Spleen (tissue), 11 donors: Measurements from ENCODE around the gene ZNF331. TPM values are rescaled to one million over a fixed set of nuclear protein-coding genes. Genes with fewer than 3 reads are reported as not detected.

ENCODE experiments used
- DNase-seq: peaks from one replicate; pipeline ENCODE4 v3.0.0-alpha.2; 2020
- H3K27ac ChIP-seq, 8 donors: fragments of 200-600 bp; sonication (generic) in 7 of 8; 1 replicate in 4 of 8; 2 replicates in 4 of 8; pipeline versions ENCODE4 v1.5.0 to v1.8.0; 2016 to 2021; ENCODE audit warnings: inconsistent platforms in 4 of 8, mild to moderate bottlenecking in 4 of 8, moderate library complexity in 1 of 8
- H3K27me3 ChIP-seq, 7 donors: fragments of 200-600 bp; sonication (generic) in 6 of 7; replicated peaks in 1 of 7; 1 replicate in 4 of 7; 2 replicates in 3 of 7; pipeline versions ENCODE4 v1.5.0 to v1.8.0; 2016 to 2021; ENCODE audit warnings: inconsistent platforms in 3 of 7, mild to moderate bottlenecking in 1 of 7
- H3K36me3 ChIP-seq, 6 donors: fragments of 200-600 bp; sonication (generic) in 5 of 6; 1 replicate in 4 of 6; 2 replicates in 2 of 6; pipeline versions ENCODE4 v1.5.0 to v1.8.0; 2016 to 2021; ENCODE audit warnings: inconsistent platforms in 2 of 6
- H3K4me1 ChIP-seq, 6 donors: fragments of 200-600 bp; sonication (generic) in 5 of 6; 1 replicate in 3 of 6; 2 replicates in 3 of 6; pipeline versions ENCODE4 v1.5.0 to v1.8.0; 2016 to 2021; ENCODE audit warnings: inconsistent platforms in 3 of 6
- H3K4me3 ChIP-seq, 8 donors: fragments of 200-600 bp; sonication (generic) in 7 of 8; 1 replicate in 4 of 8; 2 replicates in 4 of 8; pipeline versions ENCODE4 v1.5.0 to v1.8.0; 2016 to 2021; ENCODE audit warnings: inconsistent platforms in 4 of 8, mild to moderate bottlenecking in 4 of 8, moderate library complexity in 2 of 8
- H3K9me3 ChIP-seq, 8 donors: fragments of 200-600 bp; sonication (generic) in 7 of 8; 1 replicate in 4 of 8; 2 replicates in 4 of 8; pipeline versions ENCODE4 v1.5.0 to v1.8.0; 2016 to 2021; ENCODE audit warnings: inconsistent platforms in 4 of 8
- POLR2A ChIP-seq, 3 donors: fragments of 450-650 bp; IDR thresholded peaks; one replicate each; pipeline ENCODE4 v1.5.1; 2017; ENCODE audit warnings: antibody characterized with exemption in 3 of 3, mild to moderate bottlenecking in 1 of 3
- POLR2AphosphoS5 ChIP-seq, 3 donors: sonication (generic); formaldehyde crosslinking; IDR thresholded peaks; one replicate each; pipeline ENCODE4 v1.5.1; 2017; ENCODE audit warnings: antibody characterized with exemption in 3 of 3
- WGBS, 5 donors: extraction: QIAGEN DNeasy Blood & Tissue Kit in 3 of 5; methylation state at CpG; one replicate each; pipeline versions ENCODE4 v1.1.5 to v1.1.7; 2013 to 2018; 5-methylcytosine and 5-hydroxymethylcytosine counted together
- intact Hi-C: fragments of 100-400 bp; cut with DNase I; formaldehyde crosslinking; loops from one replicate; pipeline ENCODE4 v1.15.0; 2023; ENCODE audit warnings: low total_unique reads
- polyA plus RNA-seq, 3 donors: library from polyadenylated mRNA; stranded (reverse); fragments of 200-250 nt; gene quantifications; one replicate each; pipeline ENCODE4 v1.2.1, GENCODE V29; 2013
- total RNA-seq, 7 donors: library from RNA; depleted of rRNA in 3 of 7; stranded (reverse); fragments of >200 nt in 3 of 7; fragmentation: NEBNext Ultra II Directional in 4 of 7; extraction: Animal tissue kit (Norgen Biotek cat#: 25700) in 4 of 7; gene quantifications; one replicate each; pipeline versions ENCODE4 v1.1.0 to v1.2.1, GENCODE V29; 2016 to 2021
- TF ChIP-seq, protein P1 (sequence below), 11 experiments: fragments of 200-600 bp in 7 of 11; fragments of 450-650 bp in 4 of 11; sonication (generic) in 4 of 11; IDR thresholded peaks in 8 of 11; conservative IDR thresholded peaks in 3 of 11; 1 replicate in 7 of 11; 2 replicates in 4 of 11; pipeline versions ENCODE4 v1.4.0 to v1.8.0; 2016 to 2021; ENCODE audit warnings: antibody characterized with exemption in 11 of 11, inconsistent platforms in 4 of 11, mild to moderate bottlenecking in 1 of 11
- donor health status: healthy with polysubstance abuse.
- donor health status: DM: no; HTN: no; CAD: no; lungs with moderate emphysema.
- donor health status: DM: no; HTN: no; CAD: no.
- donor health status: Bipolar disorder and iron deficiency.
- donor health status: healthy.
- donor health status: DM: no; HTN: no; CAD: no.
- donor health status: DM: yes; HTN: yes; CAD: no.

The ZNF331 gene
- total and polyA plus RNA-seq, 10 donors = 9.4 to 31.1 (median 23.5) TPM

- Histone ChIP-seq H3K27me3 (peaks cover 0 to 12% (median 0%) of the 10 kb centered on the region in 7 donors), H3K4me3 (no peak overlapping the region), H3K27ac (no peak overlapping the region), H3K9me3 (peaks cover 0 to 12% (median 0%) of the 10 kb centered on the region in 8 donors), H3K36me3 (no peaks in the 10 kb centered on the region), H3K4me1 (no peaks in the 10 kb centered on the region)
- DNase-seq = no peak
- intact Hi-C loops = no loop called here
- 50 to 60% (median 54%) methylated on average over 16 of the region's 16 CpGs for WGBS, 5 donors
- no peak for TF ChIP-seq POLR2AphosphoS5 (IDR thresholded peaks at IDR 0.05)
- TF ChIP-seq POLR2A (IDR thresholded peaks at IDR 0.05) = no peak
- TF ChIP-seq, protein P1, sequence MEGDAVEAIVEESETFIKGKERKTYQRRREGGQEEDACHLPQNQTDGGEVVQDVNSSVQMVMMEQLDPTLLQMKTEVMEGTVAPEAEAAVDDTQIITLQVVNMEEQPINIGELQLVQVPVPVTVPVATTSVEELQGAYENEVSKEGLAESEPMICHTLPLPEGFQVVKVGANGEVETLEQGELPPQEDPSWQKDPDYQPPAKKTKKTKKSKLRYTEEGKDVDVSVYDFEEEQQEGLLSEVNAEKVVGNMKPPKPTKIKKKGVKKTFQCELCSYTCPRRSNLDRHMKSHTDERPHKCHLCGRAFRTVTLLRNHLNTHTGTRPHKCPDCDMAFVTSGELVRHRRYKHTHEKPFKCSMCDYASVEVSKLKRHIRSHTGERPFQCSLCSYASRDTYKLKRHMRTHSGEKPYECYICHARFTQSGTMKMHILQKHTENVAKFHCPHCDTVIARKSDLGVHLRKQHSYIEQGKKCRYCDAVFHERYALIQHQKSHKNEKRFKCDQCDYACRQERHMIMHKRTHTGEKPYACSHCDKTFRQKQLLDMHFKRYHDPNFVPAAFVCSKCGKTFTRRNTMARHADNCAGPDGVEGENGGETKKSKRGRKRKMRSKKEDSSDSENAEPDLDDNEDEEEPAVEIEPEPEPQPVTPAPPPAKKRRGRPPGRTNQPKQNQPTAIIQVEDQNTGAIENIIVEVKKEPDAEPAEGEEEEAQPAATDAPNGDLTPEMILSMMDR (IDR thresholded peaks at IDR 0.05 in 8 of 11, conservative IDR thresholded peaks at IDR 0.05 in 3 of 11) = no peak
These were observed 87.0 kb downstream of the ZNF331 start for GRCh38 chr19:53624771-53625545.

- Histone ChIP-seq H3K27me3 (peaks cover 0 to 12% (median 0%) of the 10 kb centered on the region in 7 donors), H3K4me3 (no peak overlapping the region), H3K36me3 (no peaks in the 10 kb centered on the region), H3K27ac (no peak overlapping the region), H3K9me3 (peaks cover 0 to 6% (median 0%) of the 10 kb centered on the region in 8 donors), H3K4me1 (no peaks in the 10 kb centered on the region)
- intact Hi-C loops = no loop called here
- TF ChIP-seq, protein P1 (IDR thresholded peaks at IDR 0.05 in 8 of 11, conservative IDR thresholded peaks at IDR 0.05 in 3 of 11) = no peak
- no peak for TF ChIP-seq POLR2A (IDR thresholded peaks at IDR 0.05)
- TF ChIP-seq POLR2AphosphoS5 (IDR thresholded peaks at IDR 0.05) = no peak
- DNase-seq = no peak
- 90 to 97% (median 95%) methylated on average over 8 to 9 of the region's 9 CpGs for WGBS, 5 donors
These were observed 88.5 kb downstream of the ZNF331 start for GRCh38 chr19:53626486-53626885.

- no peak overlapping the region for H3K27ac ChIP-seq
- WGBS, 5 donors = 81 to 90% (median 84%) methylated on average over 6 of the region's 6 CpGs
- no peak overlapping the region for H3K4me3 ChIP-seq
- H3K4me1 ChIP-seq = no peaks in the 10 kb centered on the region
- intact Hi-C loops = no loop called here
- no peak for DNase-seq
- peaks cover 0 to 12% (median 0%) of the 10 kb centered on the region in 7 donors for H3K27me3 ChIP-seq
- no peak for TF ChIP-seq POLR2A (IDR thresholded peaks at IDR 0.05)
- no peaks in the 10 kb centered on the region for H3K36me3 ChIP-seq
- H3K9me3 ChIP-seq = peaks cover 0 to 6% (median 0%) of the 10 kb centered on the region in 8 donors
These were observed 89.0 kb downstream of the ZNF331 start for GRCh38 chr19:53626976-53627375.

Other genes with a start within 250 kb of the ZNF331 start
- gene ZNF845, start 204.4 kb upstream of the ZNF331 start, total RNA-seq = 10 to 100 TPM in 2 of 7 donors, 1 to 10 TPM in 5; 7.1 to 10.5 (median 8.6) TPM
- gene ZNF845, start 204.4 kb upstream of the ZNF331 start, polyA plus RNA-seq = 1 to 10 TPM; 2.0 to 3.0 (median 2.3) TPM
- 10 to 100 TPM in 5 of 7 donors, 1 to 10 TPM in 2; 7.9 to 20.6 (median 15.3) TPM for gene ZNF525, start 172.4 kb upstream of the ZNF331 start, total RNA-seq
- gene ZNF525, start 172.4 kb upstream of the ZNF331 start, polyA plus RNA-seq = 1 to 10 TPM; 6.1 to 7.5 (median 7.4) TPM
- 10 to 100 TPM in 6 of 7 donors, 1 to 10 TPM in 1; 9.3 to 15.9 (median 12.1) TPM for gene ZNF765, start 143.0 kb upstream of the ZNF331 start, total RNA-seq
- gene ZNF765, start 143.0 kb upstream of the ZNF331 start, polyA plus RNA-seq = 1 to 10 TPM; 2.2 to 4.6 (median 2.6) TPM
- 10 to 100 TPM in 6 of 7 donors, 1 to 10 TPM in 1; 8.3 to 14.2 (median 11.1) TPM for gene ZNF761, start 106.2 kb upstream of the ZNF331 start, total RNA-seq
- 1 to 10 TPM; 5.9 to 7.6 (median 6.1) TPM for gene ZNF761, start 106.2 kb upstream of the ZNF331 start, polyA plus RNA-seq
- gene ZNF813, start 70.4 kb upstream of the ZNF331 start, total RNA-seq = 1 to 10 TPM; 3.2 to 7.5 (median 4.8) TPM
- gene ZNF813, start 70.4 kb upstream of the ZNF331 start, polyA plus RNA-seq = 1 to 10 TPM; 1.1 to 1.9 (median 1.2) TPM
- not detected for gene DPRX, start 93.9 kb downstream of the ZNF331 start, total RNA-seq
- gene DPRX, start 93.9 kb downstream of the ZNF331 start, polyA plus RNA-seq = not detected